GM19035 (cell line): Measurements from ENCODE around the gene INO80E.
"Not testable (repeated sequence)": the region's sequence is repeated elsewhere in the genome, so short reads cannot be mapped to it uniquely, and the experiment has no call there.

Experiments
- ATAC-seq: cut with Tn5 transposase; IDR thresholded peaks from one replicate; pipeline ENCODE4 v1.9.1; 2021; ENCODE audit not compliant: unreplicated experiment

INO80E gene

DNA sequence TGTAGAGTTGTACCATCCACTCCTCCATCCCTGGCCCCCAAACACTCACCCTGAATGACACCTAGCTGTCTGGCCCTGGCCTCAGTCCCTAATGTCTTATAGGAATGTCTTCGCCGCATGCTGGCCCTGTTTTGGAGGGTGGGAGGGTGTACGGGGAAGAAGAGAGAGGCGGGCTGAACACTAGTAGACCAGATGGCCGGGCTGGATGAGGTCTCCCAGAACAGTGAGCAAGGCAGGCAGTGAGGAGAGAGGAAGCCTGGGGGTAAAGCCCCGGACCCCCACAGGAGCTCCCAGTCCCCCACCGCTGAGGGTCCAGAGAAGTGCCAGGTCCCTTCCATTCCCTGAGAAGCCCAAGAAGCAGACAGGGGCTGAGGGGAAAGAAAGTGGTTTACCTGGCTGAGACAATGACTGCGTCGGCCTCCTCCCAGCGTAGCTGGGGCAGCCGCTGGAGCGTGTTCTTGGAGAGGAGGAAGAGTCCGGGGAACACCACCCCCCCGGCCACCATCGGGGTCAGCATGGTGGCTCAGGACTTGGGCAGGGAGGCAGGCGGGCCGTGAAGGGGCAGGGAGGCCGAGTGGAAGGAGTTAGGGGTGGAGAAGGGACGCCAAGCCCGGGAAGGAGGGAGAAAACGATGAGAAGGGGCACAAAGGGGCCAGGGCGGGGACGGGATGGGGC lies 34.1 kb downstream of the INO80E start:
- ATAC-seq: no peak

DNA sequence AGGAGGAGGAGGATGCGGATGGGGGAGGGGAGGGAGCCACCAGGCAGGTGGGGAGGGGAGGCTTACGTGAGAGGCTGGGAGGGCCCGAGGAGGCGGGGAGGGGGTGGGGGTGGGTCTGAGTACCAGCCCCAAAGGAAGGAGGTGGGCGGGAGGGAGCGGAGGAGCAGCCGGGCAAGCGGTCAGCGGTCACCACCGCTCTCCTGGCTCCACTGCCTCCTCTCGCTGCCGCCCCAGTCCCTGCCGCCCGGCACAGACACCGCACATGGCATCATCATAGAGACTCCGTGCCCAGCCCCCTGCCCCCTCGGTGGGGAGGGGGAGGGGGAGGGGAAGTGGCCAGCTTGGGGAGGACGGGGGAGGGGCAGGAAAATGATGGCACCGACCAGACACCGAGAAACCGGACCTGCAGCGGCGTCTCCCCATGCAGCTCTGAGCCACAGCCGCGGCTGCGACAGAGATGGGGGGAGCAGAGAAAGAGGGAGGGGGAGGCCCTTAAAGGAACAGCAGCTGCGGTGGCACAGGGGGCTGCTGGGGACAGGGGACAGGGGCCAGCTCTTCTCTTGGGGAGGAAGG lies 34.9 kb downstream of the INO80E start, which contains the start of gene TLCD3B:
Gene TLCD3B, minus strand, starts transcription at position 431 of the 573 bp plus-strand sequence. CDS start 744 bp downstream, outside the sequence.
- ATAC-seq: no peak

DNA sequence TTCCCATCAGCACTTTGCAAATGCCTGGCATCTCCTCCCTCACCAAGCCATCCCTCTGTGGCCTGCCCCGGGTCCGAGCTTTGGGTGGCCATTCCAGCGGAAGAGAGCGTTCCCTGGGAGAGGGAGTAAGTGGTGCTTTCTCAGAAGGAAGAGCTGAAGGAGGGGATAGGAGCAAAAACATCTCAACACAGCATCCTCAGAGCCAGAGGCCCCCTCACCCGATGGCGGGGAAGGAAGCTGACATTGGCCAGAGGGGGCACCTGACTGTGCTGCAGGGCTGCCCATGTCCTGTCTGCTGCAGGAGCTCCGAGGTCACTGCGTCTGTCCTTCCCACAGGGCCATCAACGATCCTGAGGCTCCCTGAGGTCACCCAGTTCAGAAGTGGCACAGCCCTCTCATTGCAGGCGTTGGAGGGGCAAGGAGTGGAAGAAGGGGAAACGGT lies 35.5 kb downstream of the INO80E start:
- ATAC-seq: no peak

DNA sequence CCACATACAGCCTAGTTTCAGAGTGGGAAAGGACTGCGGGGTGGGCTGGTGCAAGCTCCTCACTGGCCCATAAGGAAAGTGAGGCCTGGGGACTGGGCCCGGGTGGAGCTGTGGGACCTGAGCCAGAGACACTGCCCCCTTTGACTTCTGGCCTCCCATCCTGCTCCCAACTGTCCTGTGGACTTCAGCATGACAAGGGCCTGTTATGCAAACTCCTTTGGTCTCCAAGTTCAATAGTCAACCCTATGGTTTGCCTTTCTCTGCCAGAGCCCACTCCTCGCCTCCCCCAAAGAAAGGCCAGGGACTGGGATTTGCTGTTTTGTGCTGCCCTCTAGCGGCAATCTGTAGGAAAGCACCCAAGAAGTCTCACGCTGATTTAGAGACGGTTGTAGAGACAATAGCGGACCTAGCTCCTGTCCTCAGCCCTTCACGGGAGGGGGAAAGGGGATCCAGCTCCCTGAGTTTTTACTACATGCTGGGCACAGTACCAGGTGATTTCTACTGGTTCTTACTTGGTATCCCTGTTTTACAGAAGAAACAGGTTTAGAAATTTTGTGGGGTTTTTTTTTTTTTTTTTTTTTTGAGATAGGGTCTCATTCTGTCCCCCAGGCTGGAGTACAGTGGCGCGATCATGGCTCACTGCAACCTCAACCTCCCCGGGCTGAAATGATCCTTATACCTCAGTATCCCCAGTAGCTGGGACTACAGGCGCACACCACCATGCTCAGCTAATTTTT lies 36.2 kb downstream of the INO80E start:
- ATAC-seq: no peak

DNA sequence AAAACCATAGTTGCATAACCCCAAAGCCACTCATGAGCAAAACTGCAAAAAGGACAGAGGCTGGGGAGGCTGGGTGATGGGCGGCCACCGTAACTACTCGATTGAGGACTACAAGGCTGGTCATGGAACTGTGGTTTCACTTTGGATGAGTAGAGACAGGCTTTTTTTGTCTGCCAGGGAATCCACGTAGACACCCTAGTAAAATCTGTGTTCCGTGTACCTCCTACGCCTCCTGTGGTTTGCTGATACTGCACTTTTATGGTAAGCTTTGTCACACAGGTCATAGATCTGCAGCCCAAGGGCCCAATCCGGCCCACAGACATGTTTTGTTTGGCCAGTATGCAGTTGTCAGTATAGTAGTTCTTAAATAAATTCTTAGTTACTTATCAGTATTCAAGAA lies 37.2 kb downstream of the INO80E start:
- no peak for ATAC-seq

DNA sequence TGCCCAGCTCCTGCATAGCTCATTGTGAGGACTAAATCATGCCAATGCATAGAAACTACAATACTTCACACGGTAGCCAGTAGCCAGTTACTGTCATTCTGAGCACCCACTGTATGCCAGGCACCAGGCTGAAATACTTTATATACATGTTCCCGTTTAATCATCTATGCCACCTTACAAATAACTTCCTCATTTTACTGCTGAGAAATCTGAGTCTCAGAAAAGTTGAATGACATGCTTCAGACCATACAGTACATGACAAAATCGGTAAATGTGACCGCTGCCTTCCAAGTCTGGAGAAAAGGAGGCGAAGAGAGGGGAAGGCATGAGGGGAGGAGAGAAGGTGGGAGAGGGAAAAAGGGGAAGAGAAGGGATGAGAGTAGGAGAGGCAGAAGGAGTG lies 44.2 kb downstream of the INO80E start:
- no peak for ATAC-seq

DNA sequence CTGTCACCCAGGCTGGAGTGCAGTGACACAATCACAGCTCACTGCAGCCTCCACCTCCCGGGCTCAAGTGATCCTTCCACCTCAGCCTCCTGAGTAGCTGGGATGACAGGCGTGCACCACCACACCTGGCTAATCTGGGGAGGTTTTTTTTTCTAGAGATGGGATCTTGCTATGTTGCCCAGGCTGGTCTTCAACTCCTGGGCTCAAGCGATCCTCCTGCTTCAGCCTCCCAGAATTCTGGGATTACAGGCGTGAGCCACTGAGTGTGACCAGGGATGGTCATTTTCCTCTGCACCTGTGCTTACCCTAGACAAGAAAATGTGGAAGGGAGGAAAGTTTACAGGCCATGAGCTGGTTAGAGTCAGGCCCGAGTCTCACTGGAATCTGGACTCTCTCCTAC lies 44.6 kb downstream of the INO80E start:
- ATAC-seq: not testable (repeated sequence)

DNA sequence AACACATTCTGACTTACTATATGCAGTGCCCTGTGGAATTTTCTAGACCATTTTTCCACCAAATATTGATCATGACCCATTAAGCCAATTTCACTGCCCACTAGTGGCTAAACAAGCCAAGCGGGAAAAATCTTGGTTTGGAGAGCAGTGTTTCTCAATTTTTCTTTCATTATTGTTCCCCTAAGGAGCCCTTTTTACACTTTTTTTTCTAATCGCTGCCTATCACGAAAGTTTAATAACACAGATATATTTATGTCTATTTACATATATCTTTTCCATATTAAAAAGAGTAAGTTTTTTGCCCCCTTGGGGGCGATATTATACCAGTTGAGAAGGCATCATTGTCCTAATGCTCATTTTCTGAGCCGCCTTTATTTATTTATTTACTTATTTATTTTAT lies 45.8 kb downstream of the INO80E start:
- no peak for ATAC-seq

DNA sequence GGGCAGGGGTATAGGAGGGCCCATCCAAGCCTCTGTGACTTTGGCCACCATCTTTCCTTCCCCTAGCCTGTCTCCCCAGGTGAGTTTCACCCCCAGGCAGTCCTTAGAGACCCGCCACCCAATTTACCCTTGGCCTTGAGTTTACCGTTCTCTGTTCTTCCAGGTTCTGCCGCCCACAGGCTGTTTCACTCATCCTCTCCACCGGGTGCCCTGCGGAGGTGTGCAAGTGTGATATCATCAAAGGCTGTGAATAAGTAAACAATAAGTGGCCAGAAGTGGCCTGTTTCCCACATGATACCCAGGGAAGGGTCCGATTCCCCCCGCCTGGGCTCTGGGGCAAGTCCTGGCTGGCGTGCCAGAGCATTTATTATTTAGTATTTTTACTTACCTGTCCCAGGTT lies 50.1 kb downstream of the INO80E start:
- ATAC-seq: no peak

DNA sequence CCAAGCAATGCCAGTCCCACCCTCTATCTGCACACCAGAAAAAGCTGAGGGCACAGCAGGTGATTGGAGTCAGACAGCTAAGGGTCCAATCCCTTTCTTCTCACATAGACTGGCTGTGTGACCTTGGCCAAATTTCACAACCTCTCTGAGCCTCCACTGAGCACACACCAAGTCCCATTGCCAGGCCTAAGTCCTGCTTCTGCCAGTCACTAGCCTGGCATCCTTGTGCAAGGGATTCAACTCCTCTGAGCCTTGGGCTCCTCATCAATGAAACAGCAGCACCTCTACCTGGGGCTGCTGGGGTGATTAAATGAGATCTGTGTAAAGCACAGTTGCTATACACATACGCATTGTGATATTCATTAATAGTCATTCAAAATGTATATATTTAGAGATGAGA lies 50.5 kb downstream of the INO80E start:
- no peak for ATAC-seq

DNA sequence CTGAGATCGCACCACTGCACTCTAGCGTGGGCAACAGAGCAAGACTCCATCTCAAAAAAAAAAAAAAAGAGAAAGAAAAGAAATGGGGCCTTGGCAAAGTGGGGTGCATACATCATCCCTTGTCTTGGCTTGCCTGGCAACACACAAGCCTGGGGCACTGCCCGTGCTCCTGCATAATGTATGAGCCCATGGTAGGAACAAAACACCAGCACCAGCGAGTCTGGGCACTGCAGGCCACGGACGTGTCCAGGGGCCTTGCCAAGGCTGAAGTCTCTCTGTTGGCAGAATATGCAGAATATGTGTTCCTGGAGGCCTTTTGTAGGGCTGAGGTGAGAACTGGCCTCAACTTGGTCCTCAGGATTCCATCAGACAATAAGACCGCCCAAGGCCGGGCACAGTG lies 53.8 kb downstream of the INO80E start:
- ATAC-seq: no peak

DNA sequence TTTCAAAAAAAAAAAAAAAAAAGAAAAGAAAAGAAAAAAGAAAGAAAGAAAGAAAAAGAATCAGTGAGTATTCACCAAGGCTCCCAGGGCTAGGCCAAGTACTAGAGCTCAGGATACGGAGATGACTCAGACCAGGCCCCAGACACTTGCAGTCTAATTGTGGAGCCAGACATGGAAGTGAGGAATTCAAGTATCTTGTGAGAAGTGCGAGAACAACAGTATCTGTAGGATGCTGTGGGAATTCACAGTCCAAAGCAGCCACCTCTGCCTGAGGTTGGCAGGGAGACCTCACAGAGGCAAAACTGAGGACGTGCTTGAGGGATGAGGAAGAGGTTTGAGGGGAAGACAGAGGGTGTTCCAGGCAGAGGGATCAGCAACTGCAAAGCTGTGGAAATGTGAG lies 55.5 kb downstream of the INO80E start:
- no peak for ATAC-seq

DNA sequence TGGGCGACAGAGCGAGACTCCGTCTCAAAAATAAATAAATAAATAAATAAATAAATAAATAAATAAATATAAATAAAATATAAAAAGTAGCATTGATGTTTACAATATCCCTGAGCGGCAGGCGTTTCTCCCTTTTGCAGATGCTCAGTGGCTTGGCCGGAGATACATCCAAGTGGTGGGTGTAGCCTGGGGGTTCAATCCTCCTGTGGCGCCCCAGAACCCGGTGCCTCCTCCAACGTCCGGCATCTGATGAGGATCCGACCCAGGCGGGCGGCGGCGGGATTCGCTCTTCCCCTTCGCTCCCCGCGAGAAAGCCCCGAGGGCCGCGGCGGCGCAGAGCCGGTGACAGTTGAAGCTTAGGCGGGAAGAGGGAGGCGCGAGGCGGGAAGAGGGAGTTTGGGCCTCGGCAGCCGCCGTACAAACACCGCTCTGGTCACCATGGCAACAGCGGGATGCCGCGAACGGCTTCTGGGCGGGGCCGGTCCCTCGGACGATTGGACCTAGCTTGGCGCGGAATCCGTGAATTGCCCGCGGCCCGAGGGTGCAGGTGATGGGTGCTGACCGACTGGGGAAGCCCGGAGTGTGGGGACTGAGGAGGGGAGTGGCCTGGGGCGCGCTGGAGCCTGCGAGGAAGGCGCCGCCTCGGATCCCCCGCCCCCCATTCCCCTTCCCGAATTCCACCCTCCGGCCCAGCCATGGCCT lies 56.8 kb downstream of the INO80E start:
- ATAC-seq: peak; percentile 76

DNA sequence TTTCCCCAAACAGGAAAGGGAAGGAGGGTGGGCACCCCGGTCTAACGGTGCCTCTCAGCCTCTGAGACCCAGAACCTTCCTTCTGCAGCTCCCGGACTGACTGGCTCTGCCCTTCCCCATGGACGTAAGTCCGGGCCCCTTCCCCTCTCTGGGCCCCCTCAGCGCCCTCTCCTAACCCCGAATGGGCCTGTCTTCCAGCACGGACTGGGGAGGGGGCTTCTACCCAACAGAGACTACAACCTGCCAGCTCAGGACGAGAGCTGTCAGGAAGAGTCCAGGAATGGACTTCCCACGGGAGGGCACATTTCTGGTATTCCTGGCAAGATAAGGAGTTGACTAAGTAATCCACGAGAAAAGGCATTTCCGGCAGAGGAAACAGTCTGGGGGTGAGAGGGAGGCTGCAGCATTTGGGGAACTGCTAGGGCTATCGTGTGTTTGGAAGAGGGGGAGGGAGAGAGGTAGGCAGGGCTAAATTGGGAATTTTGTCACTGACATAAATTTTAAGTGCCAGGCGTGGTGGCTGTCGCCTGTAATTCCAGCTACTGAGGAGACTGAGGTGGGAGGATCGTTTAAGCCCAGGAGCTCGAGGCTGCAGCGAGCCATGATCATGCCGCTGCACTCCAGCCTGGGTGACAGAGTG lies 57.5 kb downstream of the INO80E start:
- no peak for ATAC-seq

DNA sequence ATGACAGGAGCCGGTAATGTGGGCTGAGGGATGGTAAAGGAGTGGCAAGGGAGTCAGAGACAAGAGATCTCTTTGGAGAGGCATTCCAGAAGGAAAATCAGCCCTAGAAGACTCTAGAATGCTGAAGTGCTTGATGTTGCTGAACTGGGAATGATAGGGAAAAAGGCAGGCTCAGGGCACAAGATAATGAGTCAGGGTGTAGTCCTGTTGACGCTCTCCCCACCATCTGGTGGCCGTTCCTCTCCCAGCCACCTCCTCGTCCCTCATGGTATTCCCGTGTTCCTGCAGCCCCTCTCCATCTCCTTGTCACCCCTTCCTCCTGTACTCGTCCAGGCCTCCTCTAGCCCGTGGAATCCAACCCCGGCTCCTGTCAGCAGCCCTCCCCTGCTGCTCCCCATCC lies 58.4 kb downstream of the INO80E start:
- ATAC-seq: no peak

DNA sequence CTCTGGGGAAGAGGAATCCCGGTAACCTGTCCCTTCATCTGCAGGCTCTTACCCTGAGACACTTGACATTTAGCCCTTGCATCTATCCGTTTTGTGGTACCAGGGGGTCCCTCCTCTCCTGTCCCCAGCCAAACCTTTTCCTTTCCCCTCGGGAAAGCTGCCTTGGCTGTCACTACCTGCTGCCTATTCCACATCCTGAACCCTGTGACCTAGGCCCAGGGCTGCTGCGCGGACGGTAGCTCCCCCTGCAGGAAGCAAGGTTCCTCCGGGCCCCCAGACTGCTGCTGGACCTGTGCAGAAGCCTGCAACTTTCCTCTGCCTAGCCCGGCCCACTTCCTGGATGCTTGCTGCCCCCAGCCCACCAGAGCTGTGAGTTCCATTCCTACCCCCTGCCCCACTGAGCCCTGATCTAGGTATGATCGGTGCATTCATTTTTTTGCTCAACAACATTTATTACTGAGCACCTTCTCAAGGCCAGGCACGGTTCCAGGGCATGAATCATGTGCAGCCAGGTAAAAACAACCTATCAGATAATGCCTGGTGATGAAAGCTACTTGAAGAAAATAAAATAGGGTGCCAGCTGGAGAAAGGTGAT lies 59.0 kb downstream of the INO80E start:
- no peak for ATAC-seq
